Endodermal cell (in vitro differentiated cells): ENCODE results near the gene OR5A2. TPM values are rescaled to one million over a fixed set of nuclear protein-coding genes. Genes with fewer than 3 reads are reported as not detected.

ENCODE experiments used
- DNase-seq: peaks from one replicate; pipeline ENCODE4 v3.0.0-alpha.2; 2017
- H3K27ac ChIP-seq: 2 replicates; pipeline ENCODE4 v1.5.1; 2013; ENCODE audit warnings: mild to moderate bottlenecking, low read depth, low read length, moderate library complexity
- H3K27me3 ChIP-seq: 2 replicates; pipeline ENCODE4 v1.6.1; 2013; ENCODE audit warnings: mild to moderate bottlenecking, low read length, moderate library complexity; ENCODE audit not compliant: insufficient read depth, control insufficient read depth, poor library complexity, severe bottlenecking
- H3K36me3 ChIP-seq: 2 replicates; pipeline ENCODE4 v1.7.0; 2013; ENCODE audit warnings: mild to moderate bottlenecking, low read length, moderate library complexity; ENCODE audit not compliant: control insufficient read depth, insufficient read depth
- H3K4me1 ChIP-seq: one replicate; pipeline ENCODE4 v1.7.0; 2013; ENCODE audit warnings: low read length; ENCODE audit not compliant: control insufficient read depth, insufficient read depth
- H3K4me3 ChIP-seq: 2 replicates; pipeline ENCODE4 v1.5.1; 2013; ENCODE audit warnings: mild to moderate bottlenecking, low read length, moderate library complexity
- H3K9ac ChIP-seq: 2 replicates; pipeline ENCODE4 v1.6.1; 2013; ENCODE audit warnings: mild to moderate bottlenecking, low read length, moderate library complexity; ENCODE audit not compliant: poor library complexity, severe bottlenecking; ENCODE audit errors: extremely low read depth
- H3K9me3 ChIP-seq: 2 replicates; pipeline ENCODE4 v1.6.1; 2013; ENCODE audit warnings: mild to moderate bottlenecking, low read length, moderate library complexity; ENCODE audit not compliant: control insufficient read depth
- H3K27ac Mint-ChIP-seq: 2 replicates; pipeline ENCODE4 v1.8.0; 2020; ENCODE audit warnings: mixed read lengths
- H3K27me3 Mint-ChIP-seq: 2 replicates; pipeline ENCODE4 v1.8.0; 2021; ENCODE audit warnings: mild to moderate bottlenecking, mixed read lengths; ENCODE audit not compliant: insufficient read depth
- H3K36me3 Mint-ChIP-seq: 2 replicates; pipeline ENCODE4 v1.8.0; 2020; ENCODE audit warnings: low read depth, mixed read lengths
- H3K4me1 Mint-ChIP-seq: 2 replicates; pipeline ENCODE4 v1.8.0; 2020; ENCODE audit warnings: mixed read lengths
- H3K4me3 Mint-ChIP-seq: 2 replicates; pipeline ENCODE4 v1.8.0; 2020; ENCODE audit warnings: mild to moderate bottlenecking, moderate library complexity, mixed read lengths
- H3K9me3 Mint-ChIP-seq: 2 replicates; pipeline ENCODE4 v1.8.0; 2020; ENCODE audit warnings: mild to moderate bottlenecking, mixed read lengths
- CTCF ChIP-seq: fragments of 200-600 bp; sonication (generic); conservative IDR thresholded peaks from 2 replicates; pipeline ENCODE4 v1.5.0; 2021; ENCODE audit warnings: antibody characterized with exemption, mild to moderate bottlenecking
- WGBS, 2 experiments: methylation state at CpG; one replicate each; pipeline versions ENCODE4 v1.1.5 to v1.1.7; 2013; ENCODE audit warnings: missing lambda C conversion rate in 2 of 2, mixed read lengths in 1 of 2; ENCODE audit not compliant: insufficient coverage in 1 of 2, insufficient read length in 1 of 2; 5-methylcytosine and 5-hydroxymethylcytosine counted together
- total RNA-seq, 2 donors: library from RNA; stranded (reverse); fragmentation: NEBNext Ultra II Directional in 1 of 2; extraction: Animal tissue kit (Norgen Biotek cat#: 25700) in 1 of 2; gene quantifications; 2 replicates in 1 of 2; 3 replicates in 1 of 2; pipeline ENCODE4 v1.2.1, GENCODE V29; 2021

The OR5A2 gene
- total RNA-seq, 2 donors from 2014 or later: not detected

GRCh38 chr11:59368238-59369022, 57.8 kb downstream of the OR5A2 start:
- H3K9me3 ChIP-seq: peaks cover 14% of the 10 kb centered on the region
- no peak for DNase-seq
- H3K9me3 Mint-ChIP-seq: peaks cover 80% of the 10 kb centered on the region
- H3K27me3 Mint-ChIP-seq: no peaks in the 10 kb centered on the region
- H3K4me1 ChIP-seq: no peaks in the 10 kb centered on the region
- no peak overlapping the region for H3K4me3 Mint-ChIP-seq
- H3K27ac ChIP-seq: no peak overlapping the region
- no peak overlapping the region for H3K4me3 ChIP-seq
- H3K36me3 ChIP-seq: no peaks in the 10 kb centered on the region
- no peaks in the 10 kb centered on the region for H3K4me1 Mint-ChIP-seq
- no peak overlapping the region for H3K27ac Mint-ChIP-seq
- H3K27me3 ChIP-seq: no peaks in the 10 kb centered on the region
- H3K9ac ChIP-seq: no peak overlapping the region
- 61 to 80% methylated on average over 4 to 8 of the region's 8 CpGs for WGBS, 2 experiments
- TF ChIP-seq CTCF: no peak
- H3K36me3 Mint-ChIP-seq: no peaks in the 10 kb centered on the region

Other genes with a start within 250 kb of the OR5A2 start
- not detected for gene MPEG1, start 213.5 kb downstream of the OR5A2 start, total RNA-seq
- not detected for gene OR5AN1, start 67.5 kb downstream of the OR5A2 start, total RNA-seq
- gene OR5A1, start 10.1 kb upstream of the OR5A2 start, total RNA-seq: not detected
- gene OR4D6, start 30.5 kb upstream of the OR5A2 start, total RNA-seq: not detected
- gene OR4D10, start 46.9 kb upstream of the OR5A2 start, total RNA-seq: not detected
- gene OR4D11, start 77.2 kb upstream of the OR5A2 start, total RNA-seq: not detected
- gene OR4D9, start 85.1 kb upstream of the OR5A2 start, total RNA-seq: not detected
- gene OSBP, start 189.4 kb upstream of the OR5A2 start, total RNA-seq: 10 to 100 TPM; 41.2 to 44.3 TPM
- gene PATL1, start 242.6 kb upstream of the OR5A2 start, total RNA-seq: 10 to 100 TPM; 41.0 to 45.7 TPM